ENCODE results near the gene LGI4. TPM values are rescaled to one million over a fixed set of nuclear protein-coding genes. Genes with fewer than 3 reads are reported as not detected.

LGI4 gene
- total RNA-seq, 2 donors from 2014 or later, result 1.6 to 3.9 TPM

GRCh38 chr19:35177377-35178274 is 42.8 kb upstream of the LGI4 start:
- Histone ChIP-seq H3K9me3 (no peaks in the 10 kb centered on the region), H3K36me3 (replicated peaks in 1 of 2; ENCODE audit: insufficient read depth in 1 of 2, low read depth in 2 of 2) (no peaks in the 10 kb centered on the region), H3K4me1 (no peaks in the 10 kb centered on the region), H3K27me3 (peaks cover 0 to 5% of the 10 kb centered on the region in 2 donors), H3K4me3 (no peak overlapping the region), H3K27ac (no peak overlapping the region)
- TF ChIP-seq CTCF (IDR thresholded peaks at IDR 0.05) (no peak), POLR2A (IDR thresholded peaks at IDR 0.05) (no peak)
- intact Hi-C loops (cut with DNase I), result no loop called here
- no peak for DNase-seq
- 69 to 71% methylated on average over 7 of the region's 7 CpGs for WGBS, 2 donors
- ATAC-seq, result no peak

- H3K4me1 ChIP-seq, result no peaks in the 10 kb centered on the region
- WGBS, 2 donors, result 54 to 65% methylated on average over 3 of the region's 3 CpGs
- H3K27me3 ChIP-seq, result peaks cover 0 to 5% of the 10 kb centered on the region in 2 donors
- intact Hi-C loops (cut with DNase I), result no loop called here
- H3K27ac ChIP-seq, result no peak overlapping the region
- no peak for ATAC-seq
- H3K9me3 ChIP-seq, result no peaks in the 10 kb centered on the region
- TF ChIP-seq CTCF (IDR thresholded peaks at IDR 0.05) (no peak), POLR2A (IDR thresholded peaks at IDR 0.05) (no peak)
- no peak overlapping the region for H3K4me3 ChIP-seq
- no peaks in the 10 kb centered on the region for H3K36me3 ChIP-seq (replicated peaks in 1 of 2; ENCODE audit: insufficient read depth in 1 of 2, low read depth in 2 of 2)
- no peak for DNase-seq
Measured at GRCh38 chr19:35176181-35176570, 41.3 kb upstream of the LGI4 start.

- no peaks in the 10 kb centered on the region for H3K4me1 ChIP-seq
- no peaks in the 10 kb centered on the region for H3K9me3 ChIP-seq
- intact Hi-C loops (cut with DNase I), result no loop called here
- ATAC-seq (no peak), DNase-seq (no peak)
- 82 to 88% methylated on average over 6 of the region's 6 CpGs for WGBS, 2 donors
- H3K27me3 ChIP-seq, result peaks cover 0 to 5% of the 10 kb centered on the region in 2 donors
- no peak overlapping the region for H3K27ac ChIP-seq
- TF ChIP-seq CTCF (IDR thresholded peaks at IDR 0.05), result no peak
- no peak for TF ChIP-seq POLR2A (IDR thresholded peaks at IDR 0.05)
- no peaks in the 10 kb centered on the region for H3K36me3 ChIP-seq (replicated peaks in 1 of 2; ENCODE audit: insufficient read depth in 1 of 2, low read depth in 2 of 2)
- H3K4me3 ChIP-seq, result no peak overlapping the region
Measured at GRCh38 chr19:35174226-35174625, 39.4 kb upstream of the LGI4 start.

- WGBS, 2 donors, result 32 to 51% methylated on average over 3 of the region's 3 CpGs
- Histone ChIP-seq H3K27ac (no peak overlapping the region), H3K27me3 (no peaks in the 10 kb centered on the region), H3K9me3 (no peaks in the 10 kb centered on the region), H3K36me3 (replicated peaks in 1 of 2; ENCODE audit: insufficient read depth in 1 of 2, low read depth in 2 of 2) (no peaks in the 10 kb centered on the region), H3K4me1 (no peaks in the 10 kb centered on the region), H3K4me3 (no peak overlapping the region)
- DNase-seq (no peak), ATAC-seq (no peak)
- TF ChIP-seq POLR2A (IDR thresholded peaks at IDR 0.05) (no peak), CTCF (IDR thresholded peaks at IDR 0.05) (no peak)
- intact Hi-C loops (cut with DNase I), result no loop called here
Measured at GRCh38 chr19:35171730-35172129, 36.9 kb upstream of the LGI4 start.
